Measurements from ENCODE around the gene DMD. TPM values are rescaled to one million over a fixed set of nuclear protein-coding genes. Genes with fewer than 3 reads are reported as not detected.

Gene DMD
- total RNA-seq, 6 experiments from 2014 or later, result 18.7 to 43.4 (median 32.9) TPM

DNA sequence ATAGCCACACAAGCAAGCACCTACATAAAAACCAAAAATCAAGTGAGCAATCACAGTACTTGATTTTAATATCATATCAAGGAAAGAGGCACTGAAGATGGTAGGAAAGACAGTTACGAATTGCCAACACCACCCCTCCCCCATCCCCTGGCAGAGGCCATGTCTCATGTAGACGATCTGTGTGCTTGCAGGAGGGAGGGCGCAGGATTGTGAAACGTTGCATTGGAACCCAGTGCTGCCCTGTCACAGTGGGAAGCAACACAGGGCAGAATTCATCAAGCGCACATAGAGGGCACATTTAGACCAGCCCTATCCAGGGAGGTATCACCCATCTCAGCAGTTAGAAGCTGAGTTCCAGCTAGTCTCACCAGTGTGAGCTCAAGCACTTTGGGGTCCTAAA is 359.8 kb downstream of the DMD start:
- WGBS (ENCODE audit: insufficient coverage, low coverage, low lambda C conversion rate, missing lambda C conversion rate), result 27% methylated on average over 2 of the region's 5 CpGs
- H3K4me3 ChIP-seq, result no peak overlapping the region
- ATAC-seq (no peak), DNase-seq (no peak)
- H3K36me3 ChIP-seq, result no peaks in the 10 kb centered on the region
- TF ChIP-seq CTCF (IDR thresholded peaks at IDR 0.05) (no peak), POLR2A (IDR thresholded peaks at IDR 0.05) (no peak)
- no peaks in the 10 kb centered on the region for H3K9me3 ChIP-seq
- H3K27ac ChIP-seq, result no peak overlapping the region
- no peaks in the 10 kb centered on the region for H3K27me3 ChIP-seq
- no peaks in the 10 kb centered on the region for H3K4me1 ChIP-seq
- intact Hi-C loops (cut with DNase I), result no loop called here

- H3K36me3 ChIP-seq, result no peaks in the 10 kb centered on the region
- H3K4me1 ChIP-seq, result no peaks in the 10 kb centered on the region
- DNase-seq (no peak), ATAC-seq (no peak)
- intact Hi-C loops (cut with DNase I), result no loop called here
- 54% methylated on average over 5 of the region's 5 CpGs for WGBS (ENCODE audit: insufficient coverage, low coverage, low lambda C conversion rate, missing lambda C conversion rate)
- H3K27me3 ChIP-seq, result no peaks in the 10 kb centered on the region
- H3K4me3 ChIP-seq, result no peak overlapping the region
- no peaks in the 10 kb centered on the region for H3K9me3 ChIP-seq
- TF ChIP-seq CTCF (IDR thresholded peaks at IDR 0.05) (no peak), POLR2A (IDR thresholded peaks at IDR 0.05) (no peak)
- H3K27ac ChIP-seq, result no peak overlapping the region
Measured at GRCh38 chrX:32847921-32848320, 363.4 kb downstream of the DMD start.

GRCh38 chrX:32842053-32842452 is 369.3 kb downstream of the DMD start:
- no peaks in the 10 kb centered on the region for H3K9me3 ChIP-seq
- ATAC-seq (no peak), DNase-seq (no peak)
- H3K4me3 ChIP-seq, result no peak overlapping the region
- H3K36me3 ChIP-seq, result no peaks in the 10 kb centered on the region
- no peaks in the 10 kb centered on the region for H3K4me1 ChIP-seq
- intact Hi-C loops (cut with DNase I), result no loop called here
- no peaks in the 10 kb centered on the region for H3K27me3 ChIP-seq
- 58% methylated on average over 4 of the region's 4 CpGs for WGBS (ENCODE audit: insufficient coverage, low coverage, low lambda C conversion rate, missing lambda C conversion rate)
- H3K27ac ChIP-seq, result no peak overlapping the region
- TF ChIP-seq POLR2A (IDR thresholded peaks at IDR 0.05) (no peak), CTCF (IDR thresholded peaks at IDR 0.05) (no peak)

DNA sequence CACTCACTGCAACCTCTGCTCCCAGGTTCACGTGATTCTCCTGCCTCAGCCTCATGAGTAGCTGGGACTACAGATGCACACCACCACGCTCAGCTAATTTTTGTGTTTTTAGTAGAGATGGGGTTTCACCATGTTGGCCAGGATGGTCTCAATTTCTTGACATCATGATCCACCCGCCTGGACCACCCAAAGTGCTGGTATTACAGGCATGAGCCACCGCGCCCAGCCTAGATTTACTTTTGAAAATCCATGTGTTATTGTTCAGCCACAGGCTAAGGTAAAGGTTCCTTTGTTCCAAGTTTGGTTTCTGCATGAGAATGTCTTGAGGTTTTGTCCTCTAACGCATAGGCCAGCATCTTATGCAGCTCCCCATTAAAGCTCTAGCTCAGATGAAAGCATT is 371.6 kb downstream of the DMD start:
- no peak overlapping the region for H3K4me3 ChIP-seq
- no peaks in the 10 kb centered on the region for H3K36me3 ChIP-seq
- H3K27ac ChIP-seq, result no peak overlapping the region
- ATAC-seq (no peak), DNase-seq (no peak)
- TF ChIP-seq CTCF (IDR thresholded peaks at IDR 0.05) (no peak), POLR2A (IDR thresholded peaks at IDR 0.05) (no peak)
- no peaks in the 10 kb centered on the region for H3K9me3 ChIP-seq
- H3K27me3 ChIP-seq, result no peaks in the 10 kb centered on the region
- H3K4me1 ChIP-seq, result no peaks in the 10 kb centered on the region
- intact Hi-C loops (cut with DNase I), result no loop called here
- WGBS (ENCODE audit: insufficient coverage, low coverage, low lambda C conversion rate, missing lambda C conversion rate), result 74% methylated on average over 6 of the region's 6 CpGs

- DNase-seq (no peak), ATAC-seq (no peak)
- Histone ChIP-seq H3K4me1 (no peaks in the 10 kb centered on the region), H3K9me3 (no peaks in the 10 kb centered on the region), H3K36me3 (no peaks in the 10 kb centered on the region), H3K27ac (no peak overlapping the region), H3K4me3 (no peak overlapping the region), H3K27me3 (no peaks in the 10 kb centered on the region)
- intact Hi-C loops (cut with DNase I), result no loop called here
- 45% methylated on average over 2 of the region's 2 CpGs for WGBS (ENCODE audit: insufficient coverage, low coverage, low lambda C conversion rate, missing lambda C conversion rate)
- TF ChIP-seq CTCF (IDR thresholded peaks at IDR 0.05) (no peak), POLR2A (IDR thresholded peaks at IDR 0.05) (no peak)
Measured at GRCh38 chrX:32825009-32825408, 386.3 kb downstream of the DMD start.
